Activated CD4-positive, alpha-beta T cell treated with anti-CD3 and anti-CD28 coated beads for 24 hours (primary cell): ENCODE measurements around the gene SERPINC1.
"Not testable (repeated sequence)": the region's sequence is repeated elsewhere in the genome, so short reads cannot be mapped to it uniquely, and the experiment has no call there.

Source experiments
- DNase-seq, 2 donors: peaks; one replicate each; pipeline ENCODE4 v3.0.0-alpha.2; 2020; ENCODE audit warnings: low read depth in 2 of 2

The SERPINC1 gene

DNA sequence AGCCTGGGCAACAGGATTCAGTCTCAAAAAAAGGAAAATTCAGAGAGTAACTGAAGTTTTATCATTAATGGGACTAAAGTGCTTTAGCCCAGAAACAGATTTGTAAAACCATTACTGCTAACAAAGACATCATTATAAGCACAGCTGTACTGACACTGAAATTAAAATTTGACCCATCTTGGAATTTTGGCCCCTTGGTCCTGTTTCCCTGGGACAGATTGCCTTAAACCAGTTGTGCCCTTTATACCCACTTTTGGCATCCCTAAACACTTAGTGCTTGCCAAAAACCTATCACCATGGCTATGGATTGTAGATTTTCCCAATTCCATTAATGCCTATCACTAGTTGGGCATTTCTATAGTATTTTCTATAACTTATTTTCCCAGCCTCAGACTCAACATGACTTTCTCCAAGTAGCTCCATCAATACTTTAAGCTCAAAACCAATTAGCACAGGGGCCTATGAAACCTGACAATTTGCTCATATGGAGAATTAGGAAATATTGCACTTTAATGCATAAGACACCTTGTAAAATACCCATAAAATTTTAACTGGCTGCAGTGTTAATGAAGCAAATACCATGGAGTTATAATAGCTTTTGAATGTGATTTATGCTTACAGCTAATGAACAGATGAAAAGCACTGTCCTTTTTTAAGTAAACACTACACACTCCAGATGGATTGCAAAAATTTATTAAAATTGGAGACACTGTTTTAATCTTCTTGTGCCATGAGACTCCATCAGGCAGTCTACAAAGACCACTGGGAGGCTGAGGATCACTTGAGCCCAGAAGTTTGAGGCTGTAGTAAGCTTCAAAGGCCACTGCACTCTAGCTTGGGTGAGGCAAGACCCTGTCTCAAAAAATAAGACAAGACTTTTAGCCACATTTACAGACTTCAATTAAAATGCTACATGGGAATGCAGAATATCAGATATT is 53.6 kb downstream of the SERPINC1 start:
- DNase-seq: no peak

DNA sequence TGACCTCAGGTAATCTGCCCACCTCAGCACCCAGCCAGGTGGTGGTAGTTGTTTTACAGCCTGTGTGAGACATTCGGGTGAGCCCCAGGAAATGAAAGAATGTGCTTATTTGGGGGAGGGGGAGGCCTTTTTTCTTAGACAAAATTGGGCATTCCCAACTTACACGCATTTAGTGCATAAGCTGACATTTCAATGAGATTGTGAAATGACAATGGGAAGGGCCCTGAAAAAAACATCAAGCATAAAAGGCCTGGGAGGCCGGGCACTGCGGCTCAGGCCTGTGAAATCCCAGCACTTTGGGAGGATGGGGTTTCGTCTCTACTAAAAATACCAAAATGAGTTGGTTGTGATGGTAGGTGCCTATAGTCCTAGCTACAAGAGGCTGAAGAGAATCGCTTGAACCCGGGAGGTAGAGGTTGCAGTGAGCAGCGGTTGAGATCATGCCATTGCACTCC is 54.3 kb downstream of the SERPINC1 start:
- no peak for DNase-seq

DNA sequence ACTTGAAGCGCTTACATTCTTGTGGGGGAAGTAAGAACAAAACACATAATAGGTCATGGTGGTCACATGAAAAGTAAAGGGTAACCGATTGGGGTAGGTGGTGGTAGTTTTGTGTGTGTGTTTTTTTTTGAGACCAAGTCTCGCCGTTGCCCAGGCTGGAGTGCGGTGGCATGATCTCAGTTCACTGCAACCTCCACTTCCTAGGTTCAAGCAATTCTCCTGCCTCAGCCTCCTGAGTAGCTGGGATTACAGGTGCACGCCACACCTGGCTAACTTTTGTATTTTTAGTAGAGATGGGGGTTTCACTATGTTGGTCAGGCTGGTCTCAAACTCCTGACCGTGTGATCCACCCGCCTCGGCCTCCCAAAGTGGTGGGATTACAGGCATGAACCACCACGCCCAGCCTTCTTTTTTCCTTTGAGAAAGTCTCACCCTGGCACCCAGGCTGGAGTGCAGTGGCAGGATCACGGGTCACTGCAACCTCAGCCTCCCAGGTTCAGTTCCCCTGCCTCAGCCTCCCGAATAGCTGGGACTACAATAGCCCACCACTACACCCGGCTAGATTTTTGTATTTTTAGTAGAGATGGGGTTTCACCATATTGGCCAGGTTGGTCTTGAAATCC is 54.9 kb downstream of the SERPINC1 start:
- peak in 1 of 2 donors; percentile 42 for DNase-seq

DNA sequence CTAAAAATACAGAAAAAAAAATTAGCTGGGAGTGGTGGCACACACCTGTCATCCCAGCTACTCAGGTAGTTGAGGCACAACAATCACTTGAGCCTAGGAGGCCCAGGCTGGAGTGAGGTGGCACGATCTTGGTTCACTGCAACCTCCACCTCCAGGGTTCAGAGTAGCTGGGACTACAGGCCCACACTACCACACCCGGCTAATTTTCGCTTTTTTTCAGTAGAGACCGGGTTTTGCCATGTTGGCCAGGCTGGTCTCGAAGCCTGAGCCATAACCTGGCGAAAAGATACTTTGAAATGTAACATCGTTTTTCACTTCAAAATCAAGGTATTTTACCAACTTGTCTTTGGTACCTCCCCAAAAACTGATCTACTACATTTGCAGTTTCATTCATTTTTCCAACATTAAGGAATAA is 55.4 kb downstream of the SERPINC1 start:
- DNase-seq: peak in 1 of 2 donors; percentile 35

DNA sequence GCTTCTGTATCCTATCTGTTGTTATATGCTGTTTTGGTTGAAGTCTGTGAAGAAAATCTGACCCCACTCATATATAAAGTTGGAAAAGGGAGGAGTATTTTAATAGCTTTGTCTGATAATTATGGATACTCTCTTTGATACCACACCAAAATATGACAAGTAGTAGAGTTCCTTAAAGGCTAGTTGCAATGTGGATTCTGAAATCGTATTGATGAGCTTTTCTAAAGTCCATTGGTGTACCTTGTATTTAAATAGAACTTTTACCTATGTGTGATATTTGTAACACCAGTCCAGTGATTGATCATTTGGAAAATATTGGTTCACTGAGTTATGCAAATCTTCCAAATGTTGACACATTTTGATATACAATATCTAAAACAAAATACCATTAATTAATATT is 57.1 kb downstream of the SERPINC1 start:
- DNase-seq: no peak

DNA sequence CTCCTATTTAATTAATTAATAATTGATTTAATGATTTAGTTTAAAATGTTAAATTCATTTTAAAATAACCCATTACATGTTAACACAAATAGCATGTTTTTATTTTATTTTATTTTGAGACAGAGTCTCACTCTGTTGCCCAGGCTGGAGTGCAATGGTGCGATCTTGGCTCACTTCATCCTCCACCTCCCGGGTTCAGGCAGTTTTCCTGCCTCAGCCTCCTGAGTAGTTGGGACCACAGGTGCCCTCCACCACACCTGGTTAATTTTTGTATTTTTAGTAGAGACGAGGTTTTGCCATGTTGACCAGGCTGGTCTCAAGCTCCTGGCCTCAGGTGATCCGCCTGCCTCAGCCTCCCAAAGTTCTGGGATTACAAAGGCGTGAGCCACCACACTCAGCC is 57.6 kb downstream of the SERPINC1 start:
- DNase-seq: not testable (repeated sequence)

DNA sequence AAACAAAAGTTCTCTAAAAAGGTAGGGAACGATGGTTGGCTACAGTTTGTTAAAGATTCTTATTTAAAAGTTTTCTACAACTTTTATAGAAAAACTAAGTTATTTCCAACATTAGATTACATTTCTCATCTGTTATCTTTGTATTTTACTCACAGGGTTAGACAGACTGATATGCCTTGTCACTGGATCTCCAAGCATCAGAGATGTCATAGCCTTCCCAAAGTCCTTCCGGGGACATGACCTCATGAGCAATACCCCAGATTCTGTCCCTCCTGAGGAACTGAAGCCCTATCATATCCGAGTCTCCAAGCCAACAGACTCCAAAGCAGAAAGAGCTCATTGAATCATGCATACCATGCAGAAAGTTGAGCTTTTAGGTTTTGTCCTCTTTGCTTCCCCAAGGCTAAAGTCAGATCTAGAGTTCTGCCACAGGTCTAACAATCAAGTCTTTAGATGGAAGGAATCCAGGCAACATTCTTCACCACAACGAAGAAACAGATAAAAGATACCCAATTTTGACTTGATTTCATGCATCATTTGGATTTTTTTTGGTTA is 59.7 kb downstream of the SERPINC1 start:
- DNase-seq: no peak

DNA sequence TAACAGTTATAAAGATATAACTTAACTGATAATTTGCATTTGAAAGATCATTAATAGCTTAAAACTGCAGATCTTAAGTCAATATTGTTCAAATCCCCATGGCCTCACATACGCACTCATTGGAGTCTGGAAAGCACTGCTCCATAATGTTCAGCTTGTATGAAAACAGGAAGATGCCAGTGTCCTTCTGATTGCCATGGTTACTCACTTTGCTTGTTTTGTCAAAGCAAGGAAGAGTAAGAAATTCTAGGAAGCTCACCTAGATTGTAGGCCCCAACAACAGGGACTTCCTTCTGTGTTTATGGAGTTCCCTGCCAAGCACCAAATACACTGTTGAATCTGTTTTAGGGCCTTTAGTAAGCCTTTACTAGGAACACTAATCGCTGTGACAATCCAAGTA is 60.2 kb downstream of the SERPINC1 start:
- no peak for DNase-seq

DNA sequence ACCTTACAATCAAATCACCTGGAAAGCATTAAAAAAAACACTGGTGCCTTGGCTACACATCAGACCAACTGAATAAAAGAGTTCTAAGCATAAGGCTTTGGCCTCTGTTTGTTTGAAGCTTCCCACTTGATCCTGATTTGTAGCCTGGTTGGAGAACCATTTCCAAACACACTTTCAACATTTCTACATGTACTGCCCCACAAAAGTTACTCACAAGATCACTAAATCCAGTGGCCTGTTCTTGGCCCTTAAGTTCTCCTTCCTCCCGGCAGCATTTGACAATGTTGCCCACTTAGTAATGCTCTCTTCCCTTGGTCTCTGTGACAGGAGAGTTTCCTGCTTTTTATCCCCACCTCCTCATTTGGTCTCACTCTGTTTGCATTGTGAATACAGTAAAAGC is 61.1 kb downstream of the SERPINC1 start:
- DNase-seq: no peak
